Upper lobe of left lung (tissue), 6 donors: ENCODE measurements around the gene TRDMT1. TPM values are rescaled to one million over a fixed set of nuclear protein-coding genes. Genes with fewer than 3 reads are reported as not detected.

Source experiments
- ATAC-seq, 2 donors: fragments of 200-7000 bp; cut with Tn5 transposase; one replicate each; pipeline ENCODE4 v1.9.1; 2022; ENCODE audit warnings: mild to moderate bottlenecking in 2 of 2, moderate library complexity in 2 of 2; ENCODE audit not compliant: low FRiP score in 2 of 2
- DNase-seq, 2 donors: peaks; one replicate each; pipeline ENCODE4 v3.0.0-alpha.2; 2019 to 2020
- H3K27ac ChIP-seq, 4 donors: fragments of 200-600 bp; sonication (generic); one replicate each; pipeline ENCODE4 v1.5.1; 2016 to 2019
- H3K27me3 ChIP-seq, 4 donors: fragments of 200-600 bp; sonication (generic); one replicate each; pipeline ENCODE4 v1.5.1; 2017 to 2019
- H3K36me3 ChIP-seq, 4 donors: fragments of 200-600 bp; sonication (generic); one replicate each; pipeline ENCODE4 v1.5.1; 2016 to 2019
- H3K4me1 ChIP-seq, 4 donors: fragments of 200-600 bp; sonication (generic); one replicate each; pipeline ENCODE4 v1.5.1; 2018 to 2019
- H3K4me3 ChIP-seq, 4 donors: fragments of 200-600 bp; sonication (generic); one replicate each; pipeline ENCODE4 v1.5.1; 2017 to 2019; ENCODE audit warnings: mild to moderate bottlenecking in 2 of 4, moderate library complexity in 1 of 4
- H3K9me3 ChIP-seq, 4 donors: fragments of 200-600 bp; sonication (generic); one replicate each; pipeline ENCODE4 v1.5.1; 2018 to 2019
- EP300 ChIP-seq, 4 donors: sonication (generic); formaldehyde crosslinking; IDR thresholded peaks; one replicate each; pipeline ENCODE4 v1.5.1; 2017; ENCODE audit warnings: antibody characterized with exemption in 4 of 4, control low read depth in 2 of 4
- POLR2A ChIP-seq, 4 donors: fragments of 450-650 bp; IDR thresholded peaks; one replicate each; pipeline ENCODE4 v1.5.1; 2016 to 2017; ENCODE audit warnings: antibody characterized with exemption in 4 of 4, mild to moderate bottlenecking in 2 of 4
- POLR2AphosphoS5 ChIP-seq, 2 donors: sonication (generic); formaldehyde crosslinking; IDR thresholded peaks; one replicate each; pipeline ENCODE4 v1.5.1; 2017; ENCODE audit warnings: antibody characterized with exemption in 2 of 2
- WGBS, 2 donors: methylation state at CpG; one replicate each; pipeline ENCODE4 v1.1.5; 2017 to 2018; 5-methylcytosine and 5-hydroxymethylcytosine counted together
- total RNA-seq, 6 donors: library from RNA; depleted of rRNA in 4 of 6; stranded (reverse); fragments of >200 nt in 4 of 6; gene quantifications; one replicate each; pipeline versions ENCODE4 v1.1.0 to v1.2.1, GENCODE V29; 2016 to 2021
- TF ChIP-seq, protein P1 (sequence below), 6 experiments: fragments of 450-650 bp in 4 of 6; fragments of 200-600 bp in 2 of 6; sonication (generic) in 2 of 6; IDR thresholded peaks; one replicate each; pipeline ENCODE4 v1.5.1; 2016 to 2019; ENCODE audit warnings: antibody characterized with exemption in 6 of 6
- donor health status: DM: no; HTN: no; CAD: no; lungs with moderate emphysema.
- donor health status: DM: no; HTN: yes; CAD: no; lungs with severe emphysema.

Gene TRDMT1
- total RNA-seq, 6 donors from 2014 or later: 5.8 to 22.0 (median 7.4) TPM

DNA sequence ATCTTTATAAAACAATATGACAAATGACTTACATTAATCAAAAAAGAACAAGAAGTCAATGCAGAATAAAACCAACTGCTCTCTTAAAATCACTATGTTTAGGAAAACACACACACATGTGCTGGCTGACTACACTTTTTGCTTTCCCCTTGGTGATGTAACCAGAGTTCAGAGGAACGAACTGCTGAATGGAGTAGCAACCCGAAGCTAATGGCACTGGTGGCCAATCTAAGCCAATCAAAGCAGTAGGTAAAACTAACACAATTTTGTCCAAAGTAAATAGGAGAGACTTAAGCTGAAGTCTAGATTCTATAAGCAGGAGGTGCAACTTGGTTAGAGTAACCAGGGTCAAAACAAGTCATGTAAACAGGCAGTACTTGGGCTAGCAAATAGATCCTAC is 38.6 kb downstream of the TRDMT1 start:
- H3K27ac ChIP-seq: no peak overlapping the region

DNA sequence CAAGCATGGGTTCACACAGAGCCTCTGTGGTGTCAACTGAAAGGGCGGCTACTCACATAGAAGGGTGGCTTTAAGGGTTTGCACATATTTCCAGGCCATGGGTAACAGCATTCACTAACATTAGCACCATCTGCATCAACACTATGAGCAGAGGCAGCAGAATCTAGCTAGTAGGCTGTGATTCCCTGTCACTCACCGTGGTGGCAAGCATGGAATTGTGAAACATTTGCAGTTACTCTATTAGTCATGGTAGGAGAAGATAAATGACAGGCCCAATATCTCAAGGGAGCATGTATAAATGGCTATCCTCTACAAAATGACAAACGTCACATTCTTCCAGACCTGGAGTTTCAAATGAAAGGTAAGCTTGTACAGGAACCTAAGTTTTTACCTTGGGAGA is 39.7 kb downstream of the TRDMT1 start:
- 60 to 64% methylated on average over 3 of the region's 3 CpGs for WGBS, 2 donors
- Histone ChIP-seq H3K27ac (no peak overlapping the region), H3K9me3 (no peaks in the 10 kb centered on the region), H3K4me3 (no peak overlapping the region), H3K36me3 (no peaks in the 10 kb centered on the region), H3K4me1 (no peaks in the 10 kb centered on the region), H3K27me3 (no peaks in the 10 kb centered on the region)
- TF ChIP-seq, protein P1, sequence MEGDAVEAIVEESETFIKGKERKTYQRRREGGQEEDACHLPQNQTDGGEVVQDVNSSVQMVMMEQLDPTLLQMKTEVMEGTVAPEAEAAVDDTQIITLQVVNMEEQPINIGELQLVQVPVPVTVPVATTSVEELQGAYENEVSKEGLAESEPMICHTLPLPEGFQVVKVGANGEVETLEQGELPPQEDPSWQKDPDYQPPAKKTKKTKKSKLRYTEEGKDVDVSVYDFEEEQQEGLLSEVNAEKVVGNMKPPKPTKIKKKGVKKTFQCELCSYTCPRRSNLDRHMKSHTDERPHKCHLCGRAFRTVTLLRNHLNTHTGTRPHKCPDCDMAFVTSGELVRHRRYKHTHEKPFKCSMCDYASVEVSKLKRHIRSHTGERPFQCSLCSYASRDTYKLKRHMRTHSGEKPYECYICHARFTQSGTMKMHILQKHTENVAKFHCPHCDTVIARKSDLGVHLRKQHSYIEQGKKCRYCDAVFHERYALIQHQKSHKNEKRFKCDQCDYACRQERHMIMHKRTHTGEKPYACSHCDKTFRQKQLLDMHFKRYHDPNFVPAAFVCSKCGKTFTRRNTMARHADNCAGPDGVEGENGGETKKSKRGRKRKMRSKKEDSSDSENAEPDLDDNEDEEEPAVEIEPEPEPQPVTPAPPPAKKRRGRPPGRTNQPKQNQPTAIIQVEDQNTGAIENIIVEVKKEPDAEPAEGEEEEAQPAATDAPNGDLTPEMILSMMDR (IDR thresholded peaks at IDR 0.05): no peak
- TF ChIP-seq EP300 (IDR thresholded peaks at IDR 0.05) (no peak), POLR2AphosphoS5 (IDR thresholded peaks at IDR 0.05) (no peak), POLR2A (IDR thresholded peaks at IDR 0.05) (no peak)
- DNase-seq (no peak), ATAC-seq (no peak)

More for the DNA sequence above, 38.6 kb downstream of the TRDMT1 start:
- H3K4me3 ChIP-seq: no peak overlapping the region
- WGBS, 2 donors: 55 to 67% methylated on average over 2 of the region's 2 CpGs
- H3K27me3 ChIP-seq: no peaks in the 10 kb centered on the region
- H3K9me3 ChIP-seq: no peaks in the 10 kb centered on the region
- H3K36me3 ChIP-seq: no peaks in the 10 kb centered on the region
- H3K4me1 ChIP-seq: no peaks in the 10 kb centered on the region
- TF ChIP-seq POLR2A (IDR thresholded peaks at IDR 0.05) (no peak), POLR2AphosphoS5 (IDR thresholded peaks at IDR 0.05) (no peak), EP300 (IDR thresholded peaks at IDR 0.05) (no peak)
- TF ChIP-seq, protein P1 (IDR thresholded peaks at IDR 0.05): no peak
- ATAC-seq (no peak), DNase-seq (no peak)

DNA sequence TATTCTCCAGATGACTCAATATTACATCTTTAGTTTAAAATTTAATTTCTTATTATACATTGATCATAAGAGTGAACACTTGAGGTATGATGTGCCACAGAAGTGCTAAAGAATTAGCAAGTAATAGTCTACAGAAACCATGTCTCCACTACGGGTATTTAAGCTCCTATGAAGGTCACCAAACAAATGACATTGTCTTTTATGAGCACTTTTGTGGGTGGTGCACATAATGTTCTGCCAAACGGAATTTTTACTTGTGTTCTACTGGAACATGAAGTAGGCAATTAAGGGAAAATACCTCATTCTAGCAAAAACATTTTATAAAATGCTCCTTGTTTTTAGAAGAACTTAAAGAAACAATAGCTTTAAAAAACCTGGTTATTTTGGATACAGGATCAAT is 44.4 kb downstream of the TRDMT1 start:
- H3K36me3 ChIP-seq: no peaks in the 10 kb centered on the region
- no peak for ATAC-seq
- H3K27ac ChIP-seq: no peak overlapping the region
- H3K27me3 ChIP-seq: no peaks in the 10 kb centered on the region
- TF ChIP-seq POLR2A (IDR thresholded peaks at IDR 0.05) (no peak), POLR2AphosphoS5 (IDR thresholded peaks at IDR 0.05) (no peak), EP300 (IDR thresholded peaks at IDR 0.05) (no peak)
- TF ChIP-seq, protein P1 (IDR thresholded peaks at IDR 0.05): no peak
- no peaks in the 10 kb centered on the region for H3K9me3 ChIP-seq
- no peak for DNase-seq
- H3K4me3 ChIP-seq: no peak overlapping the region
- no peaks in the 10 kb centered on the region for H3K4me1 ChIP-seq
- whole genome bisulfite sequencing, 2 donors: 93% methylated on average over 2 of the region's 2 CpGs

DNA sequence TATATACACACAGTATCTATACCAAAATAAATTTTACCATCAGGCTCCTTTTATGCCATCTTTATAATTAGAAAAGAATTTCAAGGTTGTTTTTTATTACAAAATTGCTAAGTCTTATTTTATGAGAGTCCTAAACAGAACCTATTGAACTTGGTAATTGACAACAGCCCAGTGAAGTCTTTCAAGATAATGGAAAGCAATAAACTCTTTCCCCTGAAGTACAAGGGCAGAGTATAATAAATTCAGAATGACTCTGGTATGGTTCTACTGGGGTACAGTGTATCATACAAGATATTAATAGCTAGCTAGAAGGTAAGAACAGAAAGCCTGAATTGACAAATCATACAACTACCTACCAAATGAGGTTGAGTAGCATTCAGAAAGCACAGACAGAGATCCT is 45.6 kb downstream of the TRDMT1 start:
- ATAC-seq (no peak), DNase-seq (no peak)
- TF ChIP-seq POLR2AphosphoS5 (IDR thresholded peaks at IDR 0.05): no peak
- TF ChIP-seq, protein P1 (IDR thresholded peaks at IDR 0.05): no peak
- TF ChIP-seq EP300 (IDR thresholded peaks at IDR 0.05): no peak
- TF ChIP-seq POLR2A (IDR thresholded peaks at IDR 0.05): no peak
- Histone ChIP-seq H3K27ac (no peak overlapping the region), H3K4me3 (no peak overlapping the region), H3K36me3 (no peaks in the 10 kb centered on the region), H3K27me3 (no peaks in the 10 kb centered on the region), H3K9me3 (no peaks in the 10 kb centered on the region), H3K4me1 (no peaks in the 10 kb centered on the region)

DNA sequence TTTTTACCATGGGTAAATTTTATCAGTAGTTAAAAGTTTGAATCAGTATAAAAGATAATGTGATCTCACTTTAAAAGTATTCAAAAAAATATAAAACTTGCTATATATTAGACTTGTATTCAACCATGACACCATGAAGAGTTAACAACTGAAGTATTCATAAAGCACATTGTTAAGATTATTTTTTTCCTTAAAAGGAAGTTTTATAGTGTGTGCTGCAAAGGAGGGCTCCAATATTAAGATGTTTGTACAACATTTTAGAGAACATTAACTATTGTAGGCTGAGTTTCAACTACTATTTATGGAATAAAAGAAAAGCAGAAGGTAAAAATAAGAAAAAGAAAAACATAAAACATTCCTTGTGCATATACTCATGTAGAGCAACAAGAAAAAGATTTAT is 47.4 kb downstream of the TRDMT1 start:
- ATAC-seq (no peak), DNase-seq (no peak)
- Histone ChIP-seq H3K4me1 (no peaks in the 10 kb centered on the region), H3K27me3 (no peaks in the 10 kb centered on the region), H3K36me3 (no peaks in the 10 kb centered on the region), H3K9me3 (no peaks in the 10 kb centered on the region), H3K4me3 (no peak overlapping the region), H3K27ac (no peak overlapping the region)
- TF ChIP-seq POLR2AphosphoS5 (IDR thresholded peaks at IDR 0.05) (no peak), POLR2A (IDR thresholded peaks at IDR 0.05) (no peak), EP300 (IDR thresholded peaks at IDR 0.05) (no peak)
- TF ChIP-seq, protein P1 (IDR thresholded peaks at IDR 0.05): no peak
